Measurements from ENCODE around the gene WHRN. TPM values are rescaled to one million over a fixed set of nuclear protein-coding genes. Genes with fewer than 3 reads are reported as not detected.

Gene WHRN
- total and polyA plus RNA-seq, 2 of the 8 experiments (the other 6 are each of a cell fraction or from before 2014, with no cell fraction given): 4.4 to 7.7 TPM

DNA sequence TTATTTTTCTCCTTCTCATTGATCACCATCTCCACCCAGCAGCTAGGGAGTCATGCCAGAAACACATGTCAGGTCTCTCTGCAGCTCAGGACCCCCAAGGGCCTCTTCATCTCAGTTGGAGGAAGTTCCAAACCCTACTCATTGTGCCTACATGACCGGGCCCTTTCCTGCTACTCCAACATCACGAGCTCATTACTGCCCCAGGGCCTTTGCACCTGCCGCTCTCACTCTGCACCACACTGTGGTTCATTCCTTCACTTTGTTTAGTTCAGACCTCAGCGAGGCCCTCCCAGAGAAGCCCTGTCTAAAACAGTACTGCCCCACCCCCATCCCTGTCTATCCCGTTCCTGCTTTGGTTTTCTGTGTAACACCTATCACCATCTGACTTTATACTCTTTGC is 95.4 kb downstream of the WHRN start:
- Histone ChIP-seq H4K20me1 (replicated peaks in 1 of 2; ENCODE audit: control insufficient read depth in 1 of 2, insufficient read depth in 2 of 2, low read length in 2 of 2) (no peaks in the 10 kb centered on the region), H3K36me3 (ENCODE audit: control insufficient read depth in 2 of 4, insufficient read depth in 4 of 4, low read length in 3 of 4) (no peaks in the 10 kb centered on the region; a peak in 1 of 8 replicates), H2AFZ (ENCODE audit: low read length) (no peak overlapping the region), H3K4ac (replicated peaks; ENCODE audit: insufficient read length, low read depth, low read length) (no peak overlapping the region), H2BK12ac (ENCODE audit: low read depth, low read length) (0 out of 2 replicates have a peak overlapping the region, but pooled peaks have one; percentile 39), H3K18ac (ENCODE audit: extremely low read depth, low read length) (no peak overlapping the region), H4K8ac (ENCODE audit: extremely low read depth, insufficient read depth, low read length) (no peak overlapping the region), H3K4me1 (replicated peaks in 1 of 4; ENCODE audit: control insufficient read depth in 3 of 4, insufficient read depth in 4 of 4, low read length in 3 of 4) (peaks cover 7 to 17% (median 9%) of the 10 kb centered on the region in 4 experiments), H3K4me2 (ENCODE audit: insufficient read depth in 1 of 2, low read depth in 2 of 2, low read length in 2 of 2) (no peak overlapping the region), H4K5ac (ENCODE audit: insufficient read length, low read depth, low read length) (no peak overlapping the region), H3K79me2 (ENCODE audit: control insufficient read depth in 1 of 2, insufficient read depth in 2 of 2, low read length in 2 of 2) (no peaks in the 10 kb centered on the region), H3K14ac (ENCODE audit: insufficient read length) (no peak overlapping the region), H3K56ac (replicated peaks; ENCODE audit: insufficient read length, low read depth, low read length) (no peak overlapping the region), H3K27me3 (replicated peaks in 1 of 4; ENCODE audit: control insufficient read depth in 3 of 4, extremely low read depth in 1 of 4, insufficient read depth in 3 of 4, low read length in 3 of 4) (no peaks in the 10 kb centered on the region), H2AK5ac (ENCODE audit: low read depth, low read length) (no peak overlapping the region), H3K27ac (ENCODE audit: low read depth, low read length) (no peak overlapping the region), H2BK5ac (ENCODE audit: low read depth, low read length) (0 out of 2 replicates have a peak overlapping the region, but pooled peaks have one; percentile 19), H2BK120ac (replicated peaks; ENCODE audit: low read depth, low read length) (no peak overlapping the region), H2BK20ac (ENCODE audit: low read length) (no peak overlapping the region), H4K91ac (replicated peaks; ENCODE audit: insufficient read length, low read length) (no peak overlapping the region), H2BK15ac (ENCODE audit: low read length) (0 out of 2 replicates have a peak overlapping the region, but pooled peaks have one; percentile 75), H3K9ac (replicated peaks in 1 of 4; ENCODE audit: extremely low read depth in 1 of 4, low read depth in 3 of 4, low read length in 3 of 4) (no peak overlapping the region), H3K9me3 (ENCODE audit: insufficient read depth in 2 of 2, low read depth in 1 of 2, low read length in 1 of 2) (no peaks in the 10 kb centered on the region), H3K4me3 (ENCODE audit: extremely low read depth in 1 of 4, insufficient read depth in 2 of 4, low read depth in 3 of 4, low read length in 4 of 4) (no peak overlapping the region), H3K23me2 (ENCODE audit: low read depth, low read length) (no peaks in the 10 kb centered on the region), H3K23ac (ENCODE audit: insufficient read length) (no peak overlapping the region), H3K79me1 (ENCODE audit: low read depth, low read length) (no peaks in the 10 kb centered on the region)
- TF ChIP-seq POLR2AphosphoS5 (IDR thresholded peaks at IDR 0.05; ENCODE audit: low read depth, low read length): no peak
- TF ChIP-seq KDM1A (IDR thresholded peaks at IDR 0.05; ENCODE audit: borderline replicate concordance, low read length): peak; percentile 61; the same call in 1 of the 2 replicates
- 0 out of 4 replicates have a peak, but pooled peaks of 1 of the 2 experiments have one; percentile 45 for TF ChIP-seq HDAC2 (IDR thresholded peaks at IDR 0.05; ENCODE audit: borderline replicate concordance in 1 of 2, low read depth in 2 of 2, low read length in 2 of 2)
- no peak for TF ChIP-seq HDAC6 (IDR thresholded peaks at IDR 0.05; ENCODE audit: low read depth, low read length)
- no peak for TF ChIP-seq CHD2 (IDR thresholded peaks at IDR 0.05; ENCODE audit: low read length)
- TF ChIP-seq, protein P1, sequence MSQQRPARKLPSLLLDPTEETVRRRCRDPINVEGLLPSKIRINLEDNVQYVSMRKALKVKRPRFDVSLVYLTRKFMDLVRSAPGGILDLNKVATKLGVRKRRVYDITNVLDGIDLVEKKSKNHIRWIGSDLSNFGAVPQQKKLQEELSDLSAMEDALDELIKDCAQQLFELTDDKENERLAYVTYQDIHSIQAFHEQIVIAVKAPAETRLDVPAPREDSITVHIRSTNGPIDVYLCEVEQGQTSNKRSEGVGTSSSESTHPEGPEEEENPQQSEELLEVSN (IDR thresholded peaks at IDR 0.05): no peak
- TF ChIP-seq TCF12 (IDR thresholded peaks at IDR 0.05; ENCODE audit: low read depth, low read length): no peak
- 85% methylated on average over 5 of the region's 5 CpGs; no CpG with 5 or more reads in 1 of the 2 experiments for WGBS, 2 experiments (ENCODE audit: extremely low coverage in 1 of 2, insufficient coverage in 1 of 2, insufficient read length in 1 of 2, insufficient replicate concordance in 2 of 2, low coverage in 1 of 2, low lambda C conversion rate in 2 of 2, missing lambda C conversion rate in 1 of 2)
- POLR2A ChIA-PET (ENCODE audit: partially characterized antibody): interaction anchor here (1.5 to 2.5 kb wide), 2 partner anchors 9 to 11 kb away, joined by 3 to 7 read pairs; no protein-coding TSS in a partner anchor
- CTCF ChIA-PET (ENCODE audit: partially characterized antibody): interaction anchor here (0.7 to 11.0 kb wide), 12 partner anchors 18 to 497 kb away, joined by 3 to 271 read pairs (median 6); partner anchors contain the start of gene TEX53
- no peak for FAIRE-seq
- DNase-seq (ENCODE audit: low read depth in 1 of 2, low spot score in 2 of 2): no peak

All from H1 (cell line).